ENCODE results near the gene KRT1. TPM values are rescaled to one million over a fixed set of nuclear protein-coding genes. Genes with fewer than 3 reads are reported as not detected.

Gene KRT1
- total and polyA plus RNA-seq, 2 donors (not counting 1 experiment from before 2014, with no cell fraction given) = not detected

DNA sequence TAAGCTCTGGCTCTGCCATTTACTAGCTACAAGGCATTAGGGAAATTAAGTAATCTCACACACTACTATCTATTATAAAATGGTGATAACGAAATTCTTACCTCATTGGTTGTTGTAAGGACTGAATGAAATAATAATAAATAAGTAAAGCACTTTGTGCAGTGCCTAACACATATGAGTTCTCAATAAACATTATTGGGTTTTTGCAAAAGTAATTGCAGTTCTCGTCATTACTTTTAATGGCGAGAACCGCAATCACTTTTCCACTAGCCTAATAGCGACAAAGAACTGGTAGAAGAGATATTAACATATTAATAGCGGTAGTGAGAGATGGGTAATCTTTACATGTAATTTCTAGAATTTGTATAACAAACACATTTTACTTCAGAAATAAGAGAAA, 13.9 kb upstream of the KRT1 start:
- TF ChIP-seq, protein P1, sequence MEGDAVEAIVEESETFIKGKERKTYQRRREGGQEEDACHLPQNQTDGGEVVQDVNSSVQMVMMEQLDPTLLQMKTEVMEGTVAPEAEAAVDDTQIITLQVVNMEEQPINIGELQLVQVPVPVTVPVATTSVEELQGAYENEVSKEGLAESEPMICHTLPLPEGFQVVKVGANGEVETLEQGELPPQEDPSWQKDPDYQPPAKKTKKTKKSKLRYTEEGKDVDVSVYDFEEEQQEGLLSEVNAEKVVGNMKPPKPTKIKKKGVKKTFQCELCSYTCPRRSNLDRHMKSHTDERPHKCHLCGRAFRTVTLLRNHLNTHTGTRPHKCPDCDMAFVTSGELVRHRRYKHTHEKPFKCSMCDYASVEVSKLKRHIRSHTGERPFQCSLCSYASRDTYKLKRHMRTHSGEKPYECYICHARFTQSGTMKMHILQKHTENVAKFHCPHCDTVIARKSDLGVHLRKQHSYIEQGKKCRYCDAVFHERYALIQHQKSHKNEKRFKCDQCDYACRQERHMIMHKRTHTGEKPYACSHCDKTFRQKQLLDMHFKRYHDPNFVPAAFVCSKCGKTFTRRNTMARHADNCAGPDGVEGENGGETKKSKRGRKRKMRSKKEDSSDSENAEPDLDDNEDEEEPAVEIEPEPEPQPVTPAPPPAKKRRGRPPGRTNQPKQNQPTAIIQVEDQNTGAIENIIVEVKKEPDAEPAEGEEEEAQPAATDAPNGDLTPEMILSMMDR (conservative IDR thresholded peaks at IDR 0.05 in 1 of 2, IDR thresholded peaks at IDR 0.05 in 1 of 2; ENCODE audit: low read depth in 1 of 2, low read length in 2 of 2) = no peak
- no peak for TF ChIP-seq EZH2 (IDR thresholded peaks at IDR 0.05; ENCODE audit: low read length, missing control alignments)

GRCh38 chr12:52693261-52693660, 13.1 kb upstream of the KRT1 start:
- Histone ChIP-seq H2AFZ (ENCODE audit: low read length) (no peak overlapping the region), H3K27ac (ENCODE audit: insufficient read depth, low read length) (no peak overlapping the region), H3K79me2 (ENCODE audit: control insufficient read depth, insufficient read depth, low read length) (no peaks in the 10 kb centered on the region), H3K4me3 (replicated peaks in 1 of 4; ENCODE audit: control extremely low read depth in 1 of 4, insufficient read depth in 1 of 4, low read depth in 3 of 4, low read length in 4 of 4) (no peak overlapping the region), H3K36me3 (ENCODE audit: control insufficient read depth, insufficient read depth, low read length) (no peaks in the 10 kb centered on the region), H3K4me1 (ENCODE audit: control insufficient read depth, extremely low read depth, insufficient read depth, low read length) (no peaks in the 10 kb centered on the region), H3K9me3 (ENCODE audit: control insufficient read depth, insufficient read depth, low read depth, low read length) (no peaks in the 10 kb centered on the region), H4K20me1 (ENCODE audit: control insufficient read depth, extremely low read depth, insufficient read depth, low read length) (no peaks in the 10 kb centered on the region), H3K4me2 (ENCODE audit: extremely low read depth, insufficient read depth, low read length) (no peak overlapping the region), H3K27me3 (ENCODE audit: control insufficient read depth, insufficient read depth, low read length) (peaks cover 26% of the 10 kb centered on the region), H3K9ac (ENCODE audit: insufficient read depth, low read length) (no peak overlapping the region)
- no peak for DNase-seq (ENCODE audit: low read depth in 2 of 2)
- TF ChIP-seq, protein P1 (conservative IDR thresholded peaks at IDR 0.05 in 1 of 2, IDR thresholded peaks at IDR 0.05 in 1 of 2; ENCODE audit: low read depth in 1 of 2, low read length in 2 of 2) = no peak
- TF ChIP-seq EZH2 (IDR thresholded peaks at IDR 0.05; ENCODE audit: low read length, missing control alignments) = no peak

More for the DNA sequence above, 13.9 kb upstream of the KRT1 start:
- Histone ChIP-seq H3K79me2 (ENCODE audit: control insufficient read depth, insufficient read depth, low read length) (no peaks in the 10 kb centered on the region), H3K27ac (ENCODE audit: insufficient read depth, low read length) (no peak overlapping the region), H4K20me1 (ENCODE audit: control insufficient read depth, extremely low read depth, insufficient read depth, low read length) (no peaks in the 10 kb centered on the region), H3K9ac (ENCODE audit: insufficient read depth, low read length) (no peak overlapping the region), H3K36me3 (ENCODE audit: control insufficient read depth, insufficient read depth, low read length) (no peaks in the 10 kb centered on the region), H3K4me3 (replicated peaks in 1 of 4; ENCODE audit: control extremely low read depth in 1 of 4, insufficient read depth in 1 of 4, low read depth in 3 of 4, low read length in 4 of 4) (no peak overlapping the region), H2AFZ (ENCODE audit: low read length) (no peak overlapping the region), H3K9me3 (ENCODE audit: control insufficient read depth, insufficient read depth, low read depth, low read length) (no peaks in the 10 kb centered on the region), H3K27me3 (ENCODE audit: control insufficient read depth, insufficient read depth, low read length) (peaks cover 26% of the 10 kb centered on the region), H3K4me1 (ENCODE audit: control insufficient read depth, extremely low read depth, insufficient read depth, low read length) (no peaks in the 10 kb centered on the region), H3K4me2 (ENCODE audit: extremely low read depth, insufficient read depth, low read length) (no peak overlapping the region)
- no peak for DNase-seq (ENCODE audit: low read depth in 2 of 2)

DNA sequence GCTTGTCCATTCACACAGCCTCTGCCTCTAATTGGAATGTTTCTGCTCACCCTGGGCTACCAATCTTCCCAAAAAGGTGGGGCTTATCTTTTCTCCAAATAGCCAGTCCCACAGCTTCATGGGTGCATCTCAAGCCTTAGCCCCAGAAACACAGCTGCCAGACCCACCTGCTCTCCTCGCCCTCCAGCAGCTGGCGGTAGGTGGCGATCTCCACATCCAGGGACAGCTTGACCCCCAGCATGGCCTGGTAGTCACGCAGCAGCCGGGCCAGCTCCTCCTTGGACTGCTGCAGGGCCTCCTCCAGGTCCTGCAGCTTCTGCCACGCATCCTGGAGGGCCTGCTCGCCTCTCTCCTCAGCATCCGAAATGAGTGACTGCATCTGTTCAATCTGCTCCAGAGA, 12.0 kb upstream of the KRT1 start:
- no peaks in the 10 kb centered on the region for H4K20me1 ChIP-seq (ENCODE audit: control insufficient read depth, extremely low read depth, insufficient read depth, low read length)
- no peak overlapping the region for H3K4me3 ChIP-seq (replicated peaks in 1 of 4; ENCODE audit: control extremely low read depth in 1 of 4, insufficient read depth in 1 of 4, low read depth in 3 of 4, low read length in 4 of 4)
- no peaks in the 10 kb centered on the region for H3K4me1 ChIP-seq (ENCODE audit: control insufficient read depth, extremely low read depth, insufficient read depth, low read length)
- H3K9ac ChIP-seq (ENCODE audit: insufficient read depth, low read length) = no peak overlapping the region
- H3K27me3 ChIP-seq (ENCODE audit: control insufficient read depth, insufficient read depth, low read length) = peaks cover 26% of the 10 kb centered on the region
- TF ChIP-seq, protein P1 (conservative IDR thresholded peaks at IDR 0.05 in 1 of 2, IDR thresholded peaks at IDR 0.05 in 1 of 2; ENCODE audit: low read depth in 1 of 2, low read length in 2 of 2) = no peak
- no peak for TF ChIP-seq EZH2 (IDR thresholded peaks at IDR 0.05; ENCODE audit: low read length, missing control alignments)
- no peaks in the 10 kb centered on the region for H3K9me3 ChIP-seq (ENCODE audit: control insufficient read depth, insufficient read depth, low read depth, low read length)
- H2AFZ ChIP-seq (ENCODE audit: low read length) = no peak overlapping the region
- H3K36me3 ChIP-seq (ENCODE audit: control insufficient read depth, insufficient read depth, low read length) = no peaks in the 10 kb centered on the region
- no peak overlapping the region for H3K4me2 ChIP-seq (ENCODE audit: extremely low read depth, insufficient read depth, low read length)
- no peak overlapping the region for H3K27ac ChIP-seq (ENCODE audit: insufficient read depth, low read length)
- no peaks in the 10 kb centered on the region for H3K79me2 ChIP-seq (ENCODE audit: control insufficient read depth, insufficient read depth, low read length)
- no peak for DNase-seq (ENCODE audit: low read depth in 2 of 2)

All from fibroblast of lung (primary cell).